ENCODE results near the gene IQSEC1. TPM values are rescaled to one million over a fixed set of nuclear protein-coding genes. Genes with fewer than 3 reads are reported as not detected.

Gene IQSEC1
- total and polyA plus RNA-seq, 9 of the 15 experiments (the other 6 are each of a cell fraction or from before 2014, with no cell fraction given) = 0.56 to 39.0 (median 6.8) TPM

GRCh38 chr3:13007251-13007941, 65.8 kb downstream of the IQSEC1 start (continued):
- TF ChIP-seq DMBX1 (CRISPR knock-in tag; IDR thresholded peaks at IDR 0.05; ENCODE audit: borderline replicate concordance) (0 out of 2 replicates have a peak, but pooled peaks have one; percentile 44), HMGN3 (IDR thresholded peaks at IDR 0.05; ENCODE audit: borderline replicate concordance, extremely low read depth, insufficient read length, low read depth, low read length) (peak; percentile 56), BHLHE40 (IDR thresholded peaks at IDR 0.05; ENCODE audit: low read length) (peak; percentile 67; the same call in 1 of the 2 replicates), KDM1A (IDR thresholded peaks at IDR 0.05) (peak; percentile 90 to 94), BCOR (IDR thresholded peaks at IDR 0.05) (peak; percentile 91), DNMT1 (IDR thresholded peaks at IDR 0.05) (no peak), SETDB1 (IDR thresholded peaks at IDR 0.05; ENCODE audit: low read length) (no peak), EGR1 (conservative IDR thresholded peaks at IDR 0.05) (peak; percentile 97), MAZ (CRISPR knock-in tag; conservative IDR thresholded peaks at IDR 0.05 in 1 of 2, IDR thresholded peaks at IDR 0.05 in 1 of 2) (peak; percentile 37 to 40; a peak in 2 of 4 replicates), PCBP1 (IDR thresholded peaks at IDR 0.05; ENCODE audit: low read depth, low read length, poor library complexity, severe bottlenecking) (no peak), RBFOX2 (IDR thresholded peaks at IDR 0.05; ENCODE audit: low read depth, low read length) (no peak), ID3 (CRISPR knock-in tag; IDR thresholded peaks at IDR 0.05) (no peak), ID3 (tag; IDR thresholded peaks at IDR 0.05) (peak; percentile 87), MCM2 (IDR thresholded peaks at IDR 0.05; ENCODE audit: low read depth) (no peak), HDAC2 (IDR thresholded peaks at IDR 0.05) (0 out of 2 replicates have a peak, but pooled peaks have one; percentile 47), KDM5B (IDR thresholded peaks at IDR 0.05; ENCODE audit: insufficient replicate concordance, low read depth, low read length) (no peak), NFXL1 (CRISPR knock-in tag; IDR thresholded peaks at IDR 0.05) (no peak), ZNF212 (CRISPR knock-in tag; IDR thresholded peaks at IDR 0.05) (no peak), HDAC1 (IDR thresholded peaks at IDR 0.05) (peak in 1 of 2 experiments; percentile 84; a peak in 2 of 4 replicates)
- TF ChIP-seq, protein P1, sequence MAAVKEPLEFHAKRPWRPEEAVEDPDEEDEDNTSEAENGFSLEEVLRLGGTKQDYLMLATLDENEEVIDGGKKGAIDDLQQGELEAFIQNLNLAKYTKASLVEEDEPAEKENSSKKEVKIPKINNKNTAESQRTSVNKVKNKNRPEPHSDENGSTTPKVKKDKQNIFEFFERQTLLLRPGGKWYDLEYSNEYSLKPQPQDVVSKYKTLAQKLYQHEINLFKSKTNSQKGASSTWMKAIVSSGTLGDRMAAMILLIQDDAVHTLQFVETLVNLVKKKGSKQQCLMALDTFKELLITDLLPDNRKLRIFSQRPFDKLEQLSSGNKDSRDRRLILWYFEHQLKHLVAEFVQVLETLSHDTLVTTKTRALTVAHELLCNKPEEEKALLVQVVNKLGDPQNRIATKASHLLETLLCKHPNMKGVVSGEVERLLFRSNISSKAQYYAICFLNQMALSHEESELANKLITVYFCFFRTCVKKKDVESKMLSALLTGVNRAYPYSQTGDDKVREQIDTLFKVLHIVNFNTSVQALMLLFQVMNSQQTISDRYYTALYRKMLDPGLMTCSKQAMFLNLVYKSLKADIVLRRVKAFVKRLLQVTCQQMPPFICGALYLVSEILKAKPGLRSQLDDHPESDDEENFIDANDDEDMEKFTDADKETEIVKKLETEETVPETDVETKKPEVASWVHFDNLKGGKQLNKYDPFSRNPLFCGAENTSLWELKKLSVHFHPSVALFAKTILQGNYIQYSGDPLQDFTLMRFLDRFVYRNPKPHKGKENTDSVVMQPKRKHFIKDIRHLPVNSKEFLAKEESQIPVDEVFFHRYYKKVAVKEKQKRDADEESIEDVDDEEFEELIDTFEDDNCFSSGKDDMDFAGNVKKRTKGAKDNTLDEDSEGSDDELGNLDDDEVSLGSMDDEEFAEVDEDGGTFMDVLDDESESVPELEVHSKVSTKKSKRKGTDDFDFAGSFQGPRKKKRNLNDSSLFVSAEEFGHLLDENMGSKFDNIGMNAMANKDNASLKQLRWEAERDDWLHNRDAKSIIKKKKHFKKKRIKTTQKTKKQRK (IDR thresholded peaks at IDR 0.05; ENCODE audit: borderline replicate concordance, low read depth, low read length) = no peak
- TF ChIP-seq, protein P2, sequence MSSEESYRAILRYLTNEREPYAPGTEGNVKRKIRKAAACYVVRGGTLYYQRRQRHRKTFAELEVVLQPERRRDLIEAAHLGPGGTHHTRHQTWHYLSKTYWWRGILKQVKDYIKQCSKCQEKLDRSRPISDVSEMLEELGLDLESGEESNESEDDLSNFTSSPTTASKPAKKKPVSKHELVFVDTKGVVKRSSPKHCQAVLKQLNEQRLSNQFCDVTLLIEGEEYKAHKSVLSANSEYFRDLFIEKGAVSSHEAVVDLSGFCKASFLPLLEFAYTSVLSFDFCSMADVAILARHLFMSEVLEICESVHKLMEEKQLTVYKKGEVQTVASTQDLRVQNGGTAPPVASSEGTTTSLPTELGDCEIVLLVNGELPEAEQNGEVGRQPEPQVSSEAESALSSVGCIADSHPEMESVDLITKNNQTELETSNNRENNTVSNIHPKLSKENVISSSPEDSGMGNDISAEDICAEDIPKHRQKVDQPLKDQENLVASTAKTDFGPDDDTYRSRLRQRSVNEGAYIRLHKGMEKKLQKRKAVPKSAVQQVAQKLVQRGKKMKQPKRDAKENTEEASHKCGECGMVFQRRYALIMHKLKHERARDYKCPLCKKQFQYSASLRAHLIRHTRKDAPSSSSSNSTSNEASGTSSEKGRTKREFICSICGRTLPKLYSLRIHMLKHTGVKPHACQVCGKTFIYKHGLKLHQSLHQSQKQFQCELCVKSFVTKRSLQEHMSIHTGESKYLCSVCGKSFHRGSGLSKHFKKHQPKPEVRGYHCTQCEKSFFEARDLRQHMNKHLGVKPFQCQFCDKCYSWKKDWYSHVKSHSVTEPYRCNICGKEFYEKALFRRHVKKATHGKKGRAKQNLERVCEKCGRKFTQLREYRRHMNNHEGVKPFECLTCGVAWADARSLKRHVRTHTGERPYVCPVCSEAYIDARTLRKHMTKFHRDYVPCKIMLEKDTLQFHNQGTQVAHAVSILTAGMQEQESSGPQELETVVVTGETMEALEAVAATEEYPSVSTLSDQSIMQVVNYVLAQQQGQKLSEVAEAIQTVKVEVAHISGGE (CRISPR knock-in tag; IDR thresholded peaks at IDR 0.05) = 0 out of 6 replicates have a peak, but pooled peaks of 1 of the 3 experiments have one; percentile 31
